Vagina (tissue), 2 donors: Measurements from ENCODE around the gene NOX1.
"Not testable (repeated sequence)": the region's sequence is repeated elsewhere in the genome, so short reads cannot be mapped to it uniquely, and the experiment has no call there.

ENCODE experiments used
- CTCF ChIP-seq, 3 experiments: fragments of 450-650 bp in 2 of 3; fragments of 200-600 bp in 1 of 3; sonication (generic) in 1 of 3; IDR thresholded peaks; one replicate each; pipeline ENCODE4 v1.5.1; 2017 to 2019; ENCODE audit warnings: antibody characterized with exemption in 3 of 3, mild to moderate bottlenecking in 2 of 3, moderate library complexity in 2 of 3
- POLR2AphosphoS5 ChIP-seq, 2 donors: sonication (generic); formaldehyde crosslinking; IDR thresholded peaks; one replicate each; pipeline ENCODE4 v1.9.0; 2017; ENCODE audit warnings: antibody characterized with exemption in 2 of 2, mild to moderate bottlenecking in 2 of 2, low read depth in 1 of 2; ENCODE audit not compliant: insufficient read depth in 1 of 2

- TF ChIP-seq CTCF (IDR thresholded peaks at IDR 0.05); POLR2AphosphoS5 (IDR thresholded peaks at IDR 0.05; ENCODE audit: insufficient read depth in 1 of 2, low read depth in 1 of 2): not testable (repeated sequence)
These were observed 77.8 kb downstream of the NOX1 start for GRCh38 chrX:100796371-100796770.
